KOPT-K1 (cell line): Measurements from ENCODE around the gene NBPF19.
"Not testable (repeated sequence)": the region's sequence is repeated elsewhere in the genome, so short reads cannot be mapped to it uniquely, and the experiment has no call there.

ENCODE experiments used
- H3K27ac ChIP-seq: fragments of 200-600 bp; sonication (generic); 2 replicates; pipeline ENCODE4 v1.5.1; 2016; ENCODE audit warnings: antibody characterized with exemption, mild to moderate bottlenecking, low read depth, low read length; ENCODE audit not compliant: poor library complexity, severe bottlenecking
- H3K36me3 ChIP-seq: fragments of 200-600 bp; sonication (generic); 2 replicates; pipeline ENCODE4 v1.5.1; 2017; ENCODE audit warnings: antibody characterized with exemption, mild to moderate bottlenecking, low read length, moderate library complexity; ENCODE audit not compliant: insufficient read depth
- H3K9me3 ChIP-seq: fragments of 200-600 bp; sonication (generic); 2 replicates; pipeline ENCODE4 v1.5.1; 2017; ENCODE audit warnings: antibody characterized with exemption, low read length, mild to moderate bottlenecking; ENCODE audit not compliant: insufficient read depth, poor library complexity, severe bottlenecking

The NBPF19 gene, protein sequence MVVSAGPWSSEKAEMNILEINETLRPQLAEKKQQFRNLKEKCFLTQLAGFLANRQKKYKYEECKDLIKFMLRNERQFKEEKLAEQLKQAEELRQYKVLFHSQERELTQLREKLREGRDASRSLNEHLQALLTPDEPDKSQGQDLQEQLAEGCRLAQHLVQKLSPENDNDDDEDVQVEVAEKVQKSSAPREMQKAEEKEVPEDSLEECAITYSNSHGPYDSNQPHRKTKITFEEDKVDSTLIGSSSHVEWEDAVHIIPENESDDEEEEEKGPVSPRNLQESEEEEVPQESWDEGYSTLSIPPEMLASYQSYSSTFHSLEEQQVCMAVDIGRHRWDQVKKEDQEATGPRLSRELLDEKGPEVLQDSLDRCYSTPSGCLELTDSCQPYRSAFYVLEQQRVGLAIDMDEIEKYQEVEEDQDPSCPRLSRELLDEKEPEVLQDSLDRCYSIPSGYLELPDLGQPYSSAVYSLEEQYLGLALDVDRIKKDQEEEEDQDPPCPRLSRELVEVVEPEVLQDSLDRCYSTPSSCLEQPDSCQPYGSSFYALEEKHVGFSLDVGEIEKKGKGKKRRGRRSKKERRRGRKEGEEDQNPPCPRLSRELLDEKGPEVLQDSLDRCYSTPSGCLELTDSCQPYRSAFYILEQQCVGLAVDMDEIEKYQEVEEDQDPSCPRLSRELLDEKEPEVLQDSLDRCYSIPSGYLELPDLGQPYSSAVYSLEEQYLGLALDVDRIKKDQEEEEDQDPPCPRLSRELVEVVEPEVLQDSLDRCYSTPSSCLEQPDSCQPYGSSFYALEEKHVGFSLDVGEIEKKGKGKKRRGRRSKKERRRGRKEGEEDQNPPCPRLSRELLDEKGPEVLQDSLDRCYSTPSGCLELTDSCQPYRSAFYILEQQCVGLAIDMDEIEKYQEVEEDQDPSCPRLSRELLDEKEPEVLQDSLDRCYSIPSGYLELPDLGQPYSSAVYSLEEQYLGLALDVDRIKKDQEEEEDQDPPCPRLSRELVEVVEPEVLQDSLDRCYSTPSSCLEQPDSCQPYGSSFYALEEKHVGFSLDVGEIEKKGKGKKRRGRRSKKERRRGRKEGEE (N-terminal part only)

DNA sequence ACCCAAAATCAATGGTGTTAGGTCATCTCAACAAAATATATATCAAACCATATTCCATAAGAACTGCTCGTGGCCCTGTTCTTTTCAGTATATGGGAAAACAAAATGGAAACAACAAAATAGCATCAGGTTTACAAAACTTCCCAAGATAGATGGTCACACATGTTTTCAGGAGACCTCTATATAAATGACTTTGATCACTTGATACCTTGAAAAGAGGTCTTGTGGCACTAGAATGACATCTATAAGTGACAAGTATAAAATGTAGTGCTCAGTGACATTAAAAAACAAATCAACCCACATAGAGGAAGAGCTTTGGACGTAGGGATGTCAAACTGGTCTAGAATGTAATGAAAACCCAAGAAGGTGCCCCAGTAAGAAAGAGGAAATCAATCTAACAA, at the start of gene NBPF19:
Gene NBPF19 (plus strand): TSS at position 301 of the 400 bp plus-strand sequence. CDS start 888 bp downstream, outside the sequence.
- not testable (repeated sequence) for H3K36me3 ChIP-seq

DNA sequence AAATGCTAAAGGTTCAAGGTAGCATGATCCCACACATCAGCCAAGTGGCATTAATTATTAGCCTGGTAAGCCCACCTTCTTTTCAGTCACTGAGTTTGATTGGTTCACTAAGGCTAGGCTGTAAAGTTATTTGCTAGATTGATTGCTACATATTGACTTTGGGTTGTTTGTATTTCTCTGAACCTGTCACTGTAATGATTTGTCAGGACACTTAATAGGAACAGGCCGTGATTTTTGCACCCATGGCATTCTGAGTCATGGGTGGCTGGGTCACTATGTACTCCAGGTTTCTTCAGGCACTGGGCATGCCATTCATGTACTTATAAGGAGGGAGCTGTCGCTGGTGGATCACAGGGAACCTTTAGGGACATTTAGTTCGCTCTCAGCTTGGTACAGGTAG, 46.5 kb upstream of the NBPF19 start:
- H3K27ac ChIP-seq, H3K9me3 ChIP-seq, H3K36me3 ChIP-seq: not testable (repeated sequence)

More for the DNA sequence above, at the start of gene NBPF19:
- not testable (repeated sequence) for H3K27ac ChIP-seq, H3K9me3 ChIP-seq

DNA sequence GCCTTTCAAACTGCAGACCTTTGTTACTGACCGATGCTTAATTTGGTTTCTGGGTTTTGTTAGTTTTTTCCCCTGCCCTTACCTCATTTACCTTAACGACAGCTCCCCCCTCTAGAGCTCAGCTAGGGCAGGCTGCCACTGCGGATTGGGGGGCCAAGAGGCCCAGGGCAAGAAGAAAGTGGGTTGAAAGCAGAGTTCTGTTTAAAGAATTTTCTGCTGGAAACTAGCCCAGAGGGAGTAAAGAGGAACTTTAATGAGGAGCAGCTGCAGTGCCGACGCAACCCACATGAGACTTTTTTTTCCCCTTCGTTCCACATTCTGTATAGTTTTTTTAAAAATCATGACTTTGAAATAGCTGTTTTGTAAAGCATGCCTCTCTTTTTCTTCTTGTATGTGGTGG, 29.4 kb upstream of the NBPF19 start:
- H3K27ac ChIP-seq, H3K9me3 ChIP-seq, H3K36me3 ChIP-seq: not testable (repeated sequence)

DNA sequence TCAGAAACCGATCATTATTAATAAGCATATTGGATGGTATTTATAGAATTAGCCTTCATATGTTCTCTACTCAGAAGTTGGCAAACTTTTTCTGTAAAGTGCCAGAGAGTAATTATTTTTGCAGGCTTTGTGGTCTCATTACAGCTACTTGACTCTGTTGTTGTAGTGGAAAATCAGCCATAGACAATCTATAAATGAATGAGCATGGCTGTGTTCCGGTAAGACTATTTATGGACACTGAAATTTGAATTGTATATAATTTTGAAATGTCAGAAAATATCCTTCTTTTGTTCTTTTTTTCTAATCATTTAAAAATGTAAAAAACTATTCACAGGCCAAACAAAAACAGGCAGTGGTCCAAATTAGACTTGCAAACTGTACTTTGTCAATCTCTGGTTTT, 22.6 kb upstream of the NBPF19 start:
- not testable (repeated sequence) for H3K27ac ChIP-seq, H3K36me3 ChIP-seq, H3K9me3 ChIP-seq

DNA sequence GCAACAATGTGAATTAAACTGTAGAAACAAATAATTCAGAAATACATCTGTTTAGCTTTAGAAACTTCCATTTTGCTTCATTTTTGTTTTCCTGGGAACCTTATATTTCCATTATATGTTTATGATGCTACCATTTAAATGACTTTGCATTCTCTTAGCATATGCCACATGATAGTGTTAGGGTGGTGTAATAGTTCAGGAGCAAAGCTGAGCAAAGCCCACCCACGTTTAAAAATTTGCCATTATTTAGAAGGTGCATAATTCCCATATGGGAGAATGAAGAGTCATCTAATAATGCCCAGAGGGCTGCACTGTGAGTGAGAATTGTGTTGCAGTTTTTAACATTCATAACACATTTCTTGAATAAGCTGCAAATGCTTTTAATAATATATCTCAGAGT, 22.2 kb upstream of the NBPF19 start:
- H3K36me3 ChIP-seq, H3K9me3 ChIP-seq, H3K27ac ChIP-seq: not testable (repeated sequence)

DNA sequence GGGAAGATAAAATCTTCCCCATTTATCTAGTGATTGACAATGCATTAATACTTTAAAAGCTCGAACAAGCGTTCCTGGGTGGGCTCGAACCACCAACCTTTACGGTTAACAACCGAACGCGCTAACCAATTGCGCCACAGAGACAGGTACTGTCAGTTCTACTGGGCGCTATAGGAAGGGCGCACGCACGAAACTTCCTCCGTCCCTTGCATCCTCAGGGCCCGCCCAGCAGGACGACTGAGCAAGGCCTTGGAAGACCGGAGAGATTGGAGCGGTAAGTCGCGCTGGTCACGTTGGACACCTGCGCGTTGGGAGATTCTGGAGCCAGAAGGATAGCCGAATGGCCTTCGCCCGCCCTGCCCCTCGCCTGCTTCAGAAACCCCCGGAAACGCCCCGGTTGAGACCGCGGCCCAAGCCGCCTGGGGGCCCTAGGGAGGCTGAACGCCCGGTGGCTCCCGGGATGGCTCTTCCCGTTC, 83.5 kb downstream of the NBPF19 start:
- H3K9me3 ChIP-seq, H3K27ac ChIP-seq, H3K36me3 ChIP-seq: not testable (repeated sequence)

DNA sequence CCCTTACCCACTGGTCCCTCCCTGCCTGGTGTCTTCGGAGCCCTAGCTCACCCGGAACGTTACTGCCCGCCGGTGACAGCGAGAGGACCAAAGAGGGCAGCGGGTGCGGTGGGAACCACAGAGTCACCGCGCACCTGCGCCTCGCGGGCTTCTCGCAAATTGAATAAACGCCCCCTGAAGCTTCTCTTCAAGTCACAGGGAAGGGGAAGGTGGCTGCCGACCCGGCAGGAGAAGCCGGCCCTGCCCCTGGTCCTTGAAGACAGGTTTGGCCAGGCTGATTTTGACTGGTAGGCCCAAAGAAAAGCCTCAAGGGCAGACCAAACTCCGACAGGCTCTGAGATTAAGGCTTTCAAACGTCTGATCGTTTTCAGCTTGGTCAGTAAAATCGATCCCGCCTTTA, 87.0 kb downstream of the NBPF19 start:
- not testable (repeated sequence) for H3K36me3 ChIP-seq, H3K9me3 ChIP-seq, H3K27ac ChIP-seq

DNA sequence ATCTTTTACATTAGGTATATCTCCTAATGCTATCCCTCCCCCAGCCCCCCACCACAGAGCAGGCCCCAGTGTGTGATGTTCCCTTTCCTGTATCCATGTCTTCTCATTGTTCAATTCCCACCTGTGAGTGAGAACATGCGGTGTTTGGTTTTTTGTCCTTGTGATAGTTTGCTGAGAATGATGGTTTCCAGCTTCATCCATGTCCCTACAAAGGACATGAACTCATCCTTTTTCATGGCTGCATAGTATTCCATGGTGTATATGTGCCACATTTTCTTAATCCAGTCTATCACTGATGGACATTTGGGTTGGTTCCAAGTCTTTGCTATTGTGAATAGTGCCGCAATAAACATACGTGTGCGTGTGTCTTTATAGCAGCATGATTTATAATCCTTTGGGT, 90.6 kb downstream of the NBPF19 start:
- not testable (repeated sequence) for H3K27ac ChIP-seq, H3K9me3 ChIP-seq, H3K36me3 ChIP-seq

DNA sequence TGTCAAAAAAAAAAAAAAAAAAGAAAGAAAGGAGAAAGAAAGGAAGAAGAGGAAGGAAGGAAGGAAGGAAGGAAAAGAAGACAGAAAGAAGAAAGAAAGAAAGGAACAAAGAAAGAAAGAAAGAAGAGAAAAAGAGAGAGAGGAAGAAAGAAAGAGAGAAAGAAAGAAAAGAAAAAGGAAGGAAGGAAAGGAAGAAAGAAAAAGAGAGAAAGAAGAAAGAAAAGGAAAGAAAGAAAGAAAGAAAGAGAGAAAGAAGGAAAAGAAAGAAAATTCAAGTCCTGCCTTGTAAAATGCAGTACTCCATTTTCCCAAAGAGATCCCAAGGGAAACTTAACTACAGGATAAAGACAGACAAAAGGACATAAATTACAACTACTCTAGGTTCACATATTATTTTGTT, 97.9 kb downstream of the NBPF19 start:
- H3K27ac ChIP-seq, H3K36me3 ChIP-seq, H3K9me3 ChIP-seq: not testable (repeated sequence)

DNA sequence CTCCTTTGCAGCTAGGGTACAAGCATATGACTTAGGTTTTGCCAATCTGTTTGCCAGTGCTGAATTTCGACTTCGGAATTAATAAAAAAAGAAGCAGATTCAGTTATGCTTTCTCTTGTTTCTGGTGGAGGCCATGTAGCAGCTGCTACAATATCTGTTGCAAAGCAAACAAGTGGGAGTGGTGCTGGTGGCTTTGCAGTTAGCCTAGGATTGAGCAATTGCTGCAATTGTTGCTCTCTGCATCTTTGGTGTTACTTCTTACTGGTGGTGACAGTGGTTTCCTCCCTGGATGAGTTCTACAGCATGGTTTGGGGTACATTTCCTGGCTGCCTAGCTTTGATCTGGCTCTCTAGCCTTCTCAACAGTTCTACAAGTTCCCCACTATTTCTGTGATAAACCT, 110.7 kb downstream of the NBPF19 start:
- H3K36me3 ChIP-seq, H3K9me3 ChIP-seq, H3K27ac ChIP-seq: not testable (repeated sequence)
